HEK293T (cell line): ENCODE measurements around the gene SLX1A.

Source experiments
- ARNT ChIP-seq: fragments of 450-650 bp; IDR thresholded peaks from 2 replicates; pipeline ENCODE4 v1.6.1; 2017; ENCODE audit warnings: mild to moderate bottlenecking
- BHLHE40 ChIP-seq: fragments of 450-650 bp; IDR thresholded peaks from 2 replicates; pipeline ENCODE4 v1.6.1; 2016; ENCODE audit warnings: mild to moderate bottlenecking, moderate library complexity, borderline replicate concordance
- CTBP1 ChIP-seq: fragments of 450-650 bp; IDR thresholded peaks from 2 replicates; pipeline ENCODE4 v1.6.1; 2016; ENCODE audit warnings: borderline replicate concordance
- ELF4 ChIP-seq: fragments of 450-650 bp; IDR thresholded peaks from 2 replicates; pipeline ENCODE4 v1.6.1; 2017; ENCODE audit warnings: antibody characterized with exemption
- FOXA1 ChIP-seq: fragments of 450-650 bp; IDR thresholded peaks from 2 replicates; pipeline ENCODE4 v1.6.1; 2016; ENCODE audit warnings: mild to moderate bottlenecking
- HDGF ChIP-seq: fragments of 450-650 bp; IDR thresholded peaks from 2 replicates; pipeline ENCODE4 v1.6.1; 2017; ENCODE audit warnings: antibody characterized with exemption, borderline replicate concordance
- LEF1 ChIP-seq: fragments of 450-650 bp; IDR thresholded peaks from 2 replicates; pipeline ENCODE4 v1.6.1; 2017; ENCODE audit warnings: mild to moderate bottlenecking, borderline replicate concordance
- NFRKB ChIP-seq: fragments of 450-650 bp; IDR thresholded peaks from 2 replicates; pipeline ENCODE4 v1.6.1; 2016; ENCODE audit warnings: mild to moderate bottlenecking, moderate library complexity
- SP1 ChIP-seq: fragments of 450-650 bp; IDR thresholded peaks from 2 replicates; pipeline ENCODE4 v1.6.1; 2017
- SUZ12 ChIP-seq: fragments of 450-650 bp; IDR thresholded peaks from 2 replicates; pipeline ENCODE4 v1.6.1; 2016; ENCODE audit warnings: mild to moderate bottlenecking
- TARDBP ChIP-seq: fragments of 450-650 bp; IDR thresholded peaks from 2 replicates; pipeline ENCODE4 v1.6.1; 2016
- ZNF384 ChIP-seq: fragments of 450-650 bp; IDR thresholded peaks from 2 replicates; pipeline ENCODE4 v1.6.1; 2016

DNA sequence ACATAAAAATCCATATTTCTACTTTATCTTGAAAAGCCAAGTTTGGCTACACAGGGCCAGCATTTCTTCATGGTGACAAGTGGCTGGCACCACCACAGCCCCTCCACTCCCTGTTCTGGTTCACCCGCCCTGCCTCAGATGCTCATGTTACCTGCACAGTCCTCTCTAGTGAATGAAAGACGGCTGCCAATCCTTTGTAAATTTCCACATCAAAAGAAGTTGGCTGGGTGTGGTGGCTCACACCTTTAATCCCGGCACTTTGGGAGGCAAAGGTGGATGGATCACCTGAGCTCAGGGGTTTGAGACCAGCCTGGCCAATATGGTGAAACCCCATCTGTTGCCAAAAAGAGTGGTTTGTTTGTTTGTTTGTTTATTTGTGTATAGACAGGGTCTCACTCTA, 30.1 kb upstream of the SLX1A start:
- TF ChIP-seq ZNF384 (no peak), HDGF (no peak), ELF4 (no peak), LEF1 (no peak), BHLHE40 (no peak), TARDBP (no peak), SP1 (no peak), ARNT (no peak), FOXA1 (no peak), SUZ12 (no peak), NFRKB (no peak), CTBP1 (no peak)
